Measurements from ENCODE around the gene CAPN11. TPM values are rescaled to one million over a fixed set of nuclear protein-coding genes. Genes with fewer than 3 reads are reported as not detected.
"Not testable (repeated sequence)": the region's sequence is repeated elsewhere in the genome, so short reads cannot be mapped to it uniquely, and the experiment has no call there.

CAPN11 gene
- polyA plus RNA-seq, 1 experiment: 0.04 TPM

- Histone ChIP-seq H3K27me3 (ENCODE audit: control insufficient read depth, insufficient read depth, low read length) (no peaks in the 10 kb centered on the region), H3K36me3 (ENCODE audit: control insufficient read depth, insufficient read depth, low read length) (no peaks in the 10 kb centered on the region; the same call in 1 of the 2 replicates), H3K4me3 (ENCODE audit: low read depth, low read length) (no peak overlapping the region)
- POLR2A ChIA-PET: no interaction called here
- no peak for TF ChIP-seq CTCF (IDR thresholded peaks at IDR 0.05; ENCODE audit: insufficient read depth, low read depth, low read length)
- DNase-seq (ENCODE audit: low read depth): no peak
- CTCF ChIA-PET: interaction anchor here (1.3 kb wide), 1 partner anchor 25 kb away, joined by 5 read pairs; no protein-coding TSS in a partner anchor
These were observed 70.9 kb downstream of the CAPN11 start for GRCh38 chr6:44229376-44230033.

GRCh38 chr6:44230034-44230675, 71.5 kb downstream of the CAPN11 start:
- H3K27me3 ChIP-seq (ENCODE audit: control insufficient read depth, insufficient read depth, low read length): no peaks in the 10 kb centered on the region
- CTCF ChIA-PET: interaction anchor here (0.7 to 1.4 kb wide), 3 partner anchors 9 to 55 kb away, joined by 4 to 5 read pairs (median 4); no protein-coding TSS in a partner anchor
- no peak overlapping the region for H3K4me3 ChIP-seq (ENCODE audit: low read depth, low read length)
- TF ChIP-seq CTCF (IDR thresholded peaks at IDR 0.05; ENCODE audit: insufficient read depth, low read depth, low read length): no peak
- DNase-seq (ENCODE audit: low read depth): no peak
- no peaks in the 10 kb centered on the region; the same call in 1 of the 2 replicates for H3K36me3 ChIP-seq (ENCODE audit: control insufficient read depth, insufficient read depth, low read length)
- POLR2A ChIA-PET: no interaction called here

- H3K27me3 ChIP-seq (ENCODE audit: control insufficient read depth, insufficient read depth, low read length); DNase-seq (ENCODE audit: low read depth); H3K4me3 ChIP-seq (ENCODE audit: low read depth, low read length); H3K36me3 ChIP-seq (ENCODE audit: control insufficient read depth, insufficient read depth, low read length); POLR2A ChIA-PET: not testable (repeated sequence)
- CTCF ChIA-PET: interaction anchor here (1.4 kb wide), 1 partner anchor 10 kb away, joined by 4 read pairs; no protein-coding TSS in a partner anchor
These were observed 72.8 kb downstream of the CAPN11 start for GRCh38 chr6:44231426-44231825.

GRCh38 chr6:44232676-44233566, 74.3 kb downstream of the CAPN11 start:
- no peak for DNase-seq (ENCODE audit: low read depth)
- POLR2A ChIA-PET: no interaction called here
- Histone ChIP-seq H3K27me3 (ENCODE audit: control insufficient read depth, insufficient read depth, low read length) (no peaks in the 10 kb centered on the region), H3K4me3 (ENCODE audit: low read depth, low read length) (no peak overlapping the region), H3K36me3 (ENCODE audit: control insufficient read depth, insufficient read depth, low read length) (no peaks in the 10 kb centered on the region; the same call in 1 of the 2 replicates)
- CTCF ChIA-PET: interaction anchor here (0.8 to 6.8 kb wide), 7 partner anchors 11 to 136 kb away, joined by 3 to 89 read pairs (median 7); partner anchors contain the start of genes HSP90AB1 and SLC29A1
- no peak for TF ChIP-seq CTCF (IDR thresholded peaks at IDR 0.05; ENCODE audit: insufficient read depth, low read depth, low read length)

- no peak for TF ChIP-seq CTCF (IDR thresholded peaks at IDR 0.05; ENCODE audit: insufficient read depth, low read depth, low read length)
- POLR2A ChIA-PET: no interaction called here
- H3K4me3 ChIP-seq (ENCODE audit: low read depth, low read length): no peak overlapping the region
- CTCF ChIA-PET: interaction anchor here (0.7 to 6.8 kb wide), 26 partner anchors 9 to 137 kb away, joined by 3 to 89 read pairs (median 6); partner anchors contain the start of genes HSP90AB1, MYMX, SLC29A1 and SLC35B2
- H3K36me3 ChIP-seq (ENCODE audit: control insufficient read depth, insufficient read depth, low read length): no peaks in the 10 kb centered on the region; the same call in 1 of the 2 replicates
- no peaks in the 10 kb centered on the region for H3K27me3 ChIP-seq (ENCODE audit: control insufficient read depth, insufficient read depth, low read length)
- DNase-seq (ENCODE audit: low read depth): no peak
These were observed 75.0 kb downstream of the CAPN11 start for GRCh38 chr6:44233567-44234100.
